Small intestine (tissue), 7 donors: ENCODE data around the gene ADPRM. TPM values are rescaled to one million over a fixed set of nuclear protein-coding genes. Genes with fewer than 3 reads are reported as not detected.
A peak's percentile ranks its signal among the peaks of the same experiment; 100 is the strongest.

Experiments used
- DNase-seq, 2 donors: peaks; one replicate each; pipeline versions ENCODE4 v3.0.0 to v3.0.0-alpha.2; 2013
- FAIRE-seq: peaks from 2 replicates; lab custom pipeline; 2012; peaks lifted over from hg19 to GRCh38; lab: Jason Lieb, UNC
- H3K27ac ChIP-seq, 3 donors: one replicate each; pipeline ENCODE4 v1.5.1; 2013; ENCODE audit warnings: low read length in 2 of 3, mild to moderate bottlenecking in 2 of 3, control low read depth in 1 of 3, inconsistent platforms in 1 of 3, low read depth in 1 of 3, moderate library complexity in 1 of 3
- H3K27me3 ChIP-seq, 3 donors: one replicate each; pipeline ENCODE4 v1.6.1; 2013; ENCODE audit warnings: low read length in 3 of 3, inconsistent platforms in 1 of 3; ENCODE audit not compliant: control insufficient read depth in 3 of 3, insufficient read depth in 3 of 3
- H3K36me3 ChIP-seq, 3 donors: one replicate each; pipeline ENCODE4 v1.6.1; 2013; ENCODE audit warnings: low read length in 3 of 3, inconsistent platforms in 1 of 3, low read depth in 1 of 3, mild to moderate bottlenecking in 1 of 3, moderate library complexity in 1 of 3; ENCODE audit not compliant: control insufficient read depth in 3 of 3, insufficient read depth in 2 of 3
- H3K4me1 ChIP-seq, 3 donors: one replicate each; pipeline ENCODE4 v1.6.1; 2013; ENCODE audit warnings: low read length in 2 of 3, inconsistent platforms in 1 of 3, low read depth in 1 of 3, mild to moderate bottlenecking in 1 of 3, moderate library complexity in 1 of 3; ENCODE audit not compliant: control insufficient read depth in 3 of 3, insufficient read depth in 2 of 3
- H3K4me3 ChIP-seq, 3 donors: one replicate each; pipeline ENCODE4 v1.5.1; 2013; ENCODE audit warnings: low read length in 3 of 3, control low read depth in 1 of 3, inconsistent platforms in 1 of 3, low read depth in 1 of 3, mild to moderate bottlenecking in 1 of 3, moderate library complexity in 1 of 3
- H3K9me3 ChIP-seq, 2 donors: one replicate each; pipeline ENCODE4 v1.6.1; 2013; ENCODE audit warnings: low read depth in 1 of 2, low read length in 1 of 2; ENCODE audit not compliant: control insufficient read depth in 2 of 2, insufficient read depth in 1 of 2
- WGBS, 3 donors: extraction: QIAGEN DNeasy Blood & Tissue Kit; methylation state at CpG; one replicate each; pipeline ENCODE4 v1.1.7; 2013; 5-methylcytosine and 5-hydroxymethylcytosine counted together
- polyA plus RNA-seq, 4 donors: library from polyadenylated mRNA; stranded (reverse) in 3 of 4; unstranded in 1 of 4; fragments of 200-250 nt in 3 of 4; fragments of 120-200 nt in 1 of 4; gene quantifications; one replicate each; pipeline versions ENCODE4 v1.2.1 to v1.2.3, GENCODE V29; 2013
- donor health status: healthy with polysubstance abuse.
- donor health status: control.
- donor health status: control.
- donor health status: Bipolar disorder and iron deficiency.
- donor health status: healthy.

Gene ADPRM
- polyA plus RNA-seq, 4 donors = 7.2 to 21.8 (median 16.1) TPM

DNA sequence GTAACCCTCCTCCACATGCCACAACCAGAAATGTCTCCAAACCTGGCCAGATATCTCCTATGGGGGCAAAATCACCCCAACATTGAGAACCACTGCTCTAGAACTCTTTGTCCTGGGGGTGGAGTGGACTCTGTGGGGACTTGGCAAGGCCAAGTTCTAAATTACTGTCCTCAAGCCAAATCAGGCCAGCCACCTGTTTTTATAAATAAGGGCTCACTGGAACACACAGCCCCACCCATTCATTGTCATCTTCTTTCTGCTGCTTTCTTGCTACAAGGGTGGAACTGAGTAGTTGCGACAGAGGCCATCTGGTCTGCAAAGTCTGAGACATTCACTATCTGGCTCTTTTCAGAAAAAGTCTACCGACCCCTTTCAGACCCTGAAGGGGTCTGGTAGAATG is 59.2 kb downstream of the ADPRM start:
- peak overlapping the region in 1 of 3 donors; percentile 47 for H3K27ac ChIP-seq
- WGBS, 3 donors = 78 to 81% (median 79%) methylated on average over 2 of the region's 2 CpGs
- no peaks in the 10 kb centered on the region for H3K27me3 ChIP-seq
- H3K9me3 ChIP-seq = no peaks in the 10 kb centered on the region
- H3K36me3 ChIP-seq = peaks cover 0 to 39% (median 2%) of the 10 kb centered on the region in 3 donors
- H3K4me1 ChIP-seq = peaks cover 0 to 19% (median 0%) of the 10 kb centered on the region in 3 donors
- DNase-seq (peak in 1 of 2 donors; percentile 23), FAIRE-seq (no peak)
- no peak overlapping the region for H3K4me3 ChIP-seq

DNA sequence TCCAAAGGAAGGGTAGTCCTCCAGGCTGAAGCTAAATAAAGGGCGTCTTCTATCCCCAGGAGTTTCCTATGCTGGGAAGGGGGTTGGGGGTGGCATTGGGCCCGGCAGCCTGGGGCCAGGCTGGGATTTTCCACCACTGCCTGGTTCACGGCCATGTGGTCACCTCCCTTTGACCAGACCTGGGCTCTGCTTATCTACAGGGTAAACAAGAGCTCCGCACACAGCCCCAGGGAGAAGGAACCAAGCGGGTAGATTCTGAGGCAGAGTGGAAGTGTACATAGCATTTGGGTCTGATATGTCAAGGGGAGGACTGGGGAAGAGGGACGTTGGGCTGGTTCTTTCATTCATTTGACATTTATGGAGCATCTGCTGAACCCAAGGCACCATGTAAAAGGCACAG is 59.7 kb downstream of the ADPRM start:
- Histone ChIP-seq H3K4me1 (peaks cover 0 to 19% (median 0%) of the 10 kb centered on the region in 3 donors), H3K4me3 (no peak overlapping the region), H3K27me3 (no peaks in the 10 kb centered on the region), H3K36me3 (peaks cover 0 to 40% (median 2%) of the 10 kb centered on the region in 3 donors), H3K9me3 (no peaks in the 10 kb centered on the region), H3K27ac (peak overlapping the region in 1 of 3 donors; percentile 47)
- WGBS, 3 donors = 74 to 83% (median 82%) methylated on average over 6 of the region's 6 CpGs
- DNase-seq (no peak), FAIRE-seq (no peak)

- no peak for FAIRE-seq
- Histone ChIP-seq H3K27ac (no peak overlapping the region), H3K9me3 (no peaks in the 10 kb centered on the region), H3K27me3 (no peaks in the 10 kb centered on the region), H3K4me3 (no peak overlapping the region), H3K4me1 (peaks cover 0 to 19% (median 0%) of the 10 kb centered on the region in 3 donors), H3K36me3 (peaks cover 0 to 42% (median 2%) of the 10 kb centered on the region in 3 donors)
- DNase-seq = no peak
- WGBS, 3 donors = 48 to 71% (median 48%) methylated on average over 2 of the region's 2 CpGs
Observed at GRCh38 chr17:10757647-10758046, 60.3 kb downstream of the ADPRM start.

DNA sequence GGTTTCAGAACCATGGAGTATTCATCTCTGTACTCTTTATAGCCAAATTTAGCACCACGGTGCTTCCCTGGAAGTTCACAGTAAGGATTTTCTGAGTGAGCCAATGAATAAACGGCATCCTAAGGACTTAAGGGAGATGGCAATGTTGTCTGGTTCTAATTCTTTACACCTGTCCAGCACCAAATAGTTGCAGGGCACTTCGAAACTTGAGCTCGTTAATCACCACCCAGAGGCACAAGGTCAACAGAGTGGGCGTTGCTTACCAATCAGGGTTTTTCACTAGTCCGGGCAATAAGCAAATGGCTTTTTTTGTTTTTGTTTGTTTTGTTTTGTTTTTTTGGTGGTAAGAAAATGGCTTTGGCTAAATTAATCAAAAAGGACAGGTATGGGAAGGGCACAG is 60.7 kb downstream of the ADPRM start:
- Histone ChIP-seq H3K27ac (no peak overlapping the region), H3K9me3 (no peaks in the 10 kb centered on the region), H3K4me3 (no peak overlapping the region), H3K27me3 (no peaks in the 10 kb centered on the region), H3K4me1 (peaks cover 0 to 19% (median 0%) of the 10 kb centered on the region in 3 donors), H3K36me3 (peaks cover 0 to 39% (median 2%) of the 10 kb centered on the region in 3 donors)
- 64 to 83% (median 65%) methylated on average over 6 of the region's 6 CpGs for WGBS, 3 donors
- FAIRE-seq (no peak), DNase-seq (no peak)

Other genes with a start within 250 kb of the ADPRM start
- gene MYH4, start 228.0 kb upstream of the ADPRM start, polyA plus RNA-seq = under 1 TPM in 2 of 4 donors, not detected in 2; 0.01 to 0.55 TPM
- under 1 TPM; under 0.01 to 0.27 (median 0.13) TPM for gene MYH1, start 179.1 kb upstream of the ADPRM start, polyA plus RNA-seq
- gene MYH2, start 147.9 kb upstream of the ADPRM start, polyA plus RNA-seq = under 1 TPM in 3 of 4 donors, not detected in 1; 0.12 to 0.89 (median 0.27) TPM
- gene MYH3, start 40.3 kb upstream of the ADPRM start, polyA plus RNA-seq = 10 to 100 TPM in 3 of 4 donors, 1 to 10 TPM in 1; 2.0 to 40.0 (median 14.8) TPM
- gene SCO1, start 61 bp upstream of the ADPRM start, polyA plus RNA-seq = 10 to 100 TPM; 15.7 to 43.5 (median 24.8) TPM
- 10 to 100 TPM; 12.4 to 61.3 (median 43.5) TPM for gene TMEM220, start 32.4 kb downstream of the ADPRM start, polyA plus RNA-seq
- gene TMEM238L, start 106.5 kb downstream of the ADPRM start, polyA plus RNA-seq = 10 to 100 TPM in 3 of 4 donors, 1 to 10 TPM in 1; 6.0 to 26.8 (median 20.6) TPM
- 10 to 100 TPM in 1 of 4 donors, 1 to 10 TPM in 1, not detected in 2; 1.2 to 10.8 TPM for gene PIRT, start 140.5 kb downstream of the ADPRM start, polyA plus RNA-seq